WI38 (cell line): ENCODE measurements around the gene PRKAR1B.

Experiments
- H3K4me3 ChIP-seq: 2 replicates; pipeline ENCODE4 v1.5.1; 2011; ENCODE audit warnings: low read depth, mild to moderate bottlenecking, control low read depth, low read length
- TF ChIP-seq, protein P1 (sequence below): IDR thresholded peaks from 2 replicates; pipeline ENCODE4 v1.5.1; 2012; ENCODE audit warnings: low read depth, mild to moderate bottlenecking, control low read depth, low read length

The PRKAR1B gene

DNA sequence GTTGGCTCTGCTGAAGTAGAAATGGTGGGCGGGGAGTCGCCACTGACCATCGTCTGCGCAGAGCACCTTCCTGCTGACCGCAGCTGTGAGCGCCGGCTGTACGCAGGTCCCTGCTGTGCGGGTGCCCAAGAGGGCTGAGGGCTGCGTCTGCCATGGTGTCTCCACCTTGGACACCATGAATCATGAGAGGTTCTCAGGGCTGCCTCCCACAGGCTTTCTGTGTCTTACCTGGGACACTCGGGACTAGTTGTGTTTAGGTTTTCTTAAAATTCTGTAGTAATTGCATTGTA lies 44.9 kb upstream of the PRKAR1B start:
- no peak overlapping the region for H3K4me3 ChIP-seq
- TF ChIP-seq, protein P1, sequence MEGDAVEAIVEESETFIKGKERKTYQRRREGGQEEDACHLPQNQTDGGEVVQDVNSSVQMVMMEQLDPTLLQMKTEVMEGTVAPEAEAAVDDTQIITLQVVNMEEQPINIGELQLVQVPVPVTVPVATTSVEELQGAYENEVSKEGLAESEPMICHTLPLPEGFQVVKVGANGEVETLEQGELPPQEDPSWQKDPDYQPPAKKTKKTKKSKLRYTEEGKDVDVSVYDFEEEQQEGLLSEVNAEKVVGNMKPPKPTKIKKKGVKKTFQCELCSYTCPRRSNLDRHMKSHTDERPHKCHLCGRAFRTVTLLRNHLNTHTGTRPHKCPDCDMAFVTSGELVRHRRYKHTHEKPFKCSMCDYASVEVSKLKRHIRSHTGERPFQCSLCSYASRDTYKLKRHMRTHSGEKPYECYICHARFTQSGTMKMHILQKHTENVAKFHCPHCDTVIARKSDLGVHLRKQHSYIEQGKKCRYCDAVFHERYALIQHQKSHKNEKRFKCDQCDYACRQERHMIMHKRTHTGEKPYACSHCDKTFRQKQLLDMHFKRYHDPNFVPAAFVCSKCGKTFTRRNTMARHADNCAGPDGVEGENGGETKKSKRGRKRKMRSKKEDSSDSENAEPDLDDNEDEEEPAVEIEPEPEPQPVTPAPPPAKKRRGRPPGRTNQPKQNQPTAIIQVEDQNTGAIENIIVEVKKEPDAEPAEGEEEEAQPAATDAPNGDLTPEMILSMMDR, result no peak

DNA sequence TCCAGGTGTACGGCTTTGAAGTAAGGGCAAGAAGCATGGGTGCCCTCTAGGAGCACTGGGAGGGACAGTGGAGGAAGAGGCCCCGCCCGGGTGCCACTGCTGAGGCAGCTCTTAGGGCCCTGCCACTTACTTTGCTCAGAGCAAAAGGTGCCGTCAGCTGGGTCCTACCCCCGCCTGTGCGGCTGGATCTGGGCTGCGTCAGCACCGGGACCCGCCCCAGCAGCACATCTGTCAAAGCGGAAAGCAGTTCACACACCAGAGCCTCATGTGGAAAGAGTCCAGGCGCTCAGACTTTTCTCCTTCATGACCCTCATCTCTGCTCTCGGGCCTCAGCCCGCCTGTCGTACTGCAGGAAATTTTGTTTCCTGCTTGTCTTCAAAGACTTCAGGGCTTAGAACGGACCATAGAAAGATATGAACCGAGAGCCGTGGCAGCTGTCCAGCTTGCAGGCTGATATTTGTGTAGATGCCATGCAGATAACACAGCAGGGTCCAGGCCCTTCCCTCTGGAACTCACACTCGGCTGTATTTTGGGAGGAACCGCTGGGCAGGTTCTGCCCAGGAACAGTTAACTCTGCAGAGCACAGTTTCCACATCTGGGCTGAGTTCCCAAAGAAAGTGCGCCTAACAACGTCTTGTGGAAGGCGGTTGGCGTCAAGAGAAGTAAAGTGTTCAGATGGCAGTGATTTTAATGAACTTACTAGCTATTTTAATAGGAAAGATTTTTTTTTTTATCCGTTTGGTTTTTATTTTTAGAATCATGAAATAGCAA lies 44.3 kb upstream of the PRKAR1B start:
- H3K4me3 ChIP-seq, result no peak overlapping the region
- TF ChIP-seq, protein P1, result no peak

DNA sequence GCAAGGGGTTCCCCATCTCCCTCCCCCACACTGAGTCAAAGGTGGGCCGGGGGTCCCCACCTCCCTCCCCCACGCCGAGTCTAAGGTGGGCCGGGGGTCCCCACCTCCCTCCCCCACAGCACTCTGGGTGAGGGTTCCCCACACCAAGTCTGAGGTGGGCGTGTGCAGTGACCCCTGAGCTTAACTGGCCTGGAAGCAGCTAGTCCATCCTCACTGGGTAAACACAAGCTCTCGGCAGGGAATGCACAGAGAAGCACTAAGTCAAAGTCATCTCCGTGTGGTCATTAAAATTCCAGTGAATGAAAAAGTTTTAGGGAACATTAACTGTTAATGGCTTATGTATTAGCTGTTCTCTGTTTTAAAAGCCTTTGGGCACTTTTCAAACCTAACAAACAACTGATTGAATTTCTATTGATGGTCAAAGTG lies 43.7 kb upstream of the PRKAR1B start:
- no peak overlapping the region for H3K4me3 ChIP-seq
- TF ChIP-seq, protein P1, result no peak

DNA sequence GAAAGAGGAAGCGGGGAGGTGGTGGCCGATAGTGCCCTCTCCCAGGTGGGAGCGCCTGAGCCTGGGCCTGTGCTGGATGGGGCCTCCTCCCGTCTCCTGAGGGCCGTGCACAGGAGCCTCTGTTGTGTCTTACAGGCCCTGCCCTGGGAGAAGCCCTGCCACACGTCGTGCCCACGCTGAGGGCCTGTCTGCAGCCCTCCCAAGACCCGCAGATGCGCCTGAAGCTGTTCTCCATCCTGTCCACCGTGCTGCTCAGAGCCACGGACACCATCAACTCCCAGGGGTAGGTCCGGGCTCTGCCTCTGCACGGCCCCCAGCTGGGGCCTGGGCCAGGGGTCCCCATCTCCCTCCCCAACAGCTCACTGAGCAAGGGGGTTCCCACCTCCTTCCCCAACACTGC lies 43.3 kb upstream of the PRKAR1B start:
- H3K4me3 ChIP-seq, result no peak overlapping the region
- TF ChIP-seq, protein P1, result no peak

DNA sequence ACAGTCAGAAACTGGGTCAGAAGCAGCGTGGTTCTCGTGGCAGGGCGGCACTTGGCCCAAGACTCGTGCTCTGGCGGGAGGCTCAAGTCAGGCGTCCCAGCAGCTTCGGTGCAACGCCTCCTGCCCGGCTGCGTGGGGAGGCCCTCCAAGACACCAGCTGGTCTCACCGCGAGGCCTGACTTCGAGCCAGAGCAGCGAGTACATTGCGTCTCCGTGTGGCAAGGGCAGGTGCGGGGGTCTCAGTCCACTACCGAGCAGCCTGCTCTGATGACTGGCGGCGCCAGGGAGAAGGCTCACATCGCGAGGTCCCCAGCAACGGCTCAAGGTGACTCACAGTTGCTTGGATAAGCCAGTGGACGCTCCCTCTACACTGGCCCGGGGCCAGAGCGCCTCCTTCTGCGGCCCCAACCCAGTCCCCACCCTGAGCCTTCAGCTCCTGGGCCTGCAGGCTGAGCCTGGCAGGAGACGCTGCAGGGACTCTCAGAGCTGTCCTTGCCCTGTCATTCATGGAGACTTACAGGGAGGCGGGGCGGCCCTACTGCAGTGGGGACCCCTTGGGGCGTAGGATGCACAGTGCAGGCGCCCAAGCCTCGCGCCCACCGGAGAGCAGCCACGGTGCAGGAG lies 41.9 kb upstream of the PRKAR1B start:
- TF ChIP-seq, protein P1, result no peak
- no peak overlapping the region for H3K4me3 ChIP-seq

DNA sequence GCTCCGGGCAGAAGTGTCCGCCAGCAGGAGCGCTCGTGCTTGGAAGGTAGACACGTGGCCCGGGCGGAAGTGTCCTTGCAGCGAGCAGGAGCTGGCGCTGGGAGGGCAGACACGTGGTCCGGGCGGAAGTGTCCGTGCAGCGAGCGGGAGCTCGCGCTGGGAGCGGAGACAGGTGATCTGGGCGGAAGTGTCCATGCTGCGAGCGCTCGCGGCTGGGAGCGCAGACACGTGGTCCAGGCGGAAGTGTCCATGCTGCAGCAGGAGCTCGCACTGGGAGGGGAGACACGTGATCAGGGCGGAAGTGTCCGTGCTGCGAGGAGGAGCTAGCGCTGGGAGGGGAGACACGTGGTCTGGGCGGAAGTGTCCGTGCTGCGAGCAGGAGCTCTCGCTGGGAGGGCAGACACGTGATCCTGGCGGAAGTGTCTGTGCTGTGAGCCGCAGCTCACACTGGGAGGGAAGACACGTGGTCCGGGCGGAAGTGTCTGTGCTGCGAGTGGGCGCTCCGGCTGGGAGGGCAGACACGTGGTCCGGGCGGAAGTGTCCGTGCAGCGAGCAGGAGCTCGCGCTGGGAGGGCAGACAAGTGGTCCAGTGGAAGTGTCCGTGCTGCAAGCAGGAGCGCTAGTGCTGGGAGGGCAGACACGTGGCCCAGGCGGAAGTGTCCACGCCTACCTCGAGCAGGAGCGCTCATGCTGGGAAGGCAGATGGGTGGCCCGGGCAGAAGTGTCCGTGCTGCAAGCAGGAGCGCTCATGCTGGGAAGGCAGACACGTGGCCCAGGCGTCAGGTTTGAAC lies 41.1 kb upstream of the PRKAR1B start:
- TF ChIP-seq, protein P1, result no peak
- H3K4me3 ChIP-seq, result no peak overlapping the region

DNA sequence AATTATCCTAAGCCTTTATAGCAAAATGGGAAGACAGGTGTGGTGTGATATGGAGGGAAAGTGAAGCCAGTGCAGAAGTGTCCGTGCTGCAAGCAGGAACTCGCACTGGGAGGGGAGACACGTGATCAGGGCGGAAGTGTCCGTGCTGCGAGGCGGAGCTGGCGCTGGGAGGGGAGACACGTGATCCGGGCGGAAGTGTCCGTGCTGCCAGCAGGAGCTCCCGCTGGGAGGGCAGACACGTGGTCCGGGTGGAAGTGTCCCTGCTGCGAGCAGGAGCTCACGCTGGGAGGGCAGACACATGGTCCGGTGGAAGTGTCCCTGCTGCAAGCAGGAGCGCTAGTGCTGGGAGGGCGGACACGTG lies 40.5 kb upstream of the PRKAR1B start:
- no peak overlapping the region for H3K4me3 ChIP-seq
- TF ChIP-seq, protein P1, result no peak
